ENCODE data around the gene NPY4R2.
"Not testable (repeated sequence)": the region's sequence is repeated elsewhere in the genome, so short reads cannot be mapped to it uniquely, and the experiment has no call there.

- TF ChIP-seq, protein P1, sequence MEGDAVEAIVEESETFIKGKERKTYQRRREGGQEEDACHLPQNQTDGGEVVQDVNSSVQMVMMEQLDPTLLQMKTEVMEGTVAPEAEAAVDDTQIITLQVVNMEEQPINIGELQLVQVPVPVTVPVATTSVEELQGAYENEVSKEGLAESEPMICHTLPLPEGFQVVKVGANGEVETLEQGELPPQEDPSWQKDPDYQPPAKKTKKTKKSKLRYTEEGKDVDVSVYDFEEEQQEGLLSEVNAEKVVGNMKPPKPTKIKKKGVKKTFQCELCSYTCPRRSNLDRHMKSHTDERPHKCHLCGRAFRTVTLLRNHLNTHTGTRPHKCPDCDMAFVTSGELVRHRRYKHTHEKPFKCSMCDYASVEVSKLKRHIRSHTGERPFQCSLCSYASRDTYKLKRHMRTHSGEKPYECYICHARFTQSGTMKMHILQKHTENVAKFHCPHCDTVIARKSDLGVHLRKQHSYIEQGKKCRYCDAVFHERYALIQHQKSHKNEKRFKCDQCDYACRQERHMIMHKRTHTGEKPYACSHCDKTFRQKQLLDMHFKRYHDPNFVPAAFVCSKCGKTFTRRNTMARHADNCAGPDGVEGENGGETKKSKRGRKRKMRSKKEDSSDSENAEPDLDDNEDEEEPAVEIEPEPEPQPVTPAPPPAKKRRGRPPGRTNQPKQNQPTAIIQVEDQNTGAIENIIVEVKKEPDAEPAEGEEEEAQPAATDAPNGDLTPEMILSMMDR (IDR thresholded peaks at IDR 0.05; ENCODE audit: low read depth, low read length, missing input control) = not testable (repeated sequence)
- not testable (repeated sequence) for TF ChIP-seq SP1 (IDR thresholded peaks at IDR 0.05)
Observed at GRCh38 chr10:47941379-47941778, 22.9 kb downstream of the NPY4R2 start.
